Activated CD8-positive, alpha-beta memory T cell treated with anti-CD3 and anti-CD28 coated beads, Interleukin-2, amount 10 ng/mL, durations not matched to agents 7 days and 5 days (primary cell): Measurements from ENCODE around the gene KCNS3. TPM values are rescaled to one million over a fixed set of nuclear protein-coding genes. Genes with fewer than 3 reads are reported as not detected.
A peak's percentile ranks its signal among the peaks of the same experiment; 100 is the strongest.

Experiments used
- ATAC-seq: fragments of 150-1000 bp; cut with Tn5 transposase; one replicate; pipeline ENCODE4 v1.10.0; 2021; ENCODE audit warnings: moderate library complexity
- CTCF ChIA-PET: fragments of 350-600 bp; sonication (Branson Sonifier 250); formaldehyde crosslinking; loops from one replicate; lab custom pipeline; 2021; ENCODE audit warnings: antibody characterized with exemption; lab: Charles Lee
- DNase-seq: peaks from one replicate; pipeline ENCODE4 v3.0.0-alpha.2; 2020
- H3K27ac Mint-ChIP-seq: one replicate; pipeline ENCODE4 v1.8.0; 2021; ENCODE audit warnings: mild to moderate bottlenecking, mixed read lengths
- H3K27me3 Mint-ChIP-seq: one replicate; pipeline ENCODE4 v1.8.0; 2021; ENCODE audit warnings: mixed read lengths
- H3K36me3 Mint-ChIP-seq: one replicate; pipeline ENCODE4 v1.8.0; 2021; ENCODE audit warnings: mild to moderate bottlenecking, mixed read lengths
- H3K4me1 Mint-ChIP-seq: one replicate; pipeline ENCODE4 v1.8.0; 2021; ENCODE audit warnings: mixed read lengths
- H3K4me3 Mint-ChIP-seq: one replicate; pipeline ENCODE4 v1.8.0; 2021; ENCODE audit warnings: mild to moderate bottlenecking, moderate library complexity, mixed read lengths
- H3K9me3 Mint-ChIP-seq: one replicate; pipeline ENCODE4 v1.8.0; 2022; ENCODE audit warnings: low read depth, mixed read lengths
- total RNA-seq, 2 experiments: library from RNA; stranded (reverse); gene quantifications; one replicate each; pipeline ENCODE4 v1.2.3, GENCODE V29; 2021

The KCNS3 gene
- total RNA-seq, 2 experiments from 2014 or later, result not detected

- Mint-ChIP-seq H3K27me3 (peaks cover 20% of the 10 kb centered on the region), H3K36me3 (no peaks in the 10 kb centered on the region), H3K4me1 (no peaks in the 10 kb centered on the region), H3K9me3 (no peaks in the 10 kb centered on the region), H3K27ac (no peak overlapping the region), H3K4me3 (no peak overlapping the region)
- ATAC-seq (no peak), DNase-seq (no peak)
- CTCF ChIA-PET, result interaction anchor here (0.6 kb wide), 1 partner anchor 317 kb away, joined by 3 read pairs; no protein-coding TSS in a partner anchor
These were observed 21.4 kb upstream of the KCNS3 start for GRCh38 chr2:17857021-17857420.

DNA sequence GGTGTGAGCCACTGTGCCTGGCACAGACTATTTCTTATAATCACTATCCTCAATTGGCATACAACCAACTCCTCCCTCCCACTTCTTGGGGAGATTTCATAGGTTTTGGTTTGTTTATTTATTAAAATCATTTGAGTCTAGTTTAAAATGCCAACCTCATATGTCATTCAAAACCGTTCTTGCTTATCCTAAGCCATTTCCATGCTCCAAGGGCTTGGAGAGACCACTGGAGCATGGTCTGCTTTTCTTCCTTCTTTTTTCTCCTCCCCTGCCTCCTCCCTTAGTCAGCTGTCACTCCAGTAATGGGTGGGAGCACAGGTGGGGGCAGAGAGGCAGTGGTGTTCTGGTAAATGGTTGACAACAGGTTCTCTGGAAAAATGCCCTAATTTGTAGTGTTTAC, 20.4 kb upstream of the KCNS3 start:
- Mint-ChIP-seq H3K9me3 (no peaks in the 10 kb centered on the region), H3K4me3 (no peak overlapping the region), H3K27ac (no peak overlapping the region), H3K36me3 (no peaks in the 10 kb centered on the region), H3K27me3 (peaks cover 20% of the 10 kb centered on the region), H3K4me1 (no peaks in the 10 kb centered on the region)
- DNase-seq (no peak), ATAC-seq (no peak)
- CTCF ChIA-PET, result no interaction called here

GRCh38 chr2:17863539-17863938, 14.9 kb upstream of the KCNS3 start:
- Mint-ChIP-seq H3K27ac (no peak overlapping the region), H3K9me3 (no peaks in the 10 kb centered on the region), H3K36me3 (no peaks in the 10 kb centered on the region), H3K4me3 (no peak overlapping the region), H3K27me3 (peaks cover 9% of the 10 kb centered on the region), H3K4me1 (no peaks in the 10 kb centered on the region)
- no peak for ATAC-seq
- DNase-seq, result no peak
- CTCF ChIA-PET, result no interaction called here

GRCh38 chr2:17864676-17865075, 13.8 kb upstream of the KCNS3 start:
- Mint-ChIP-seq H3K27me3 (peaks cover 5% of the 10 kb centered on the region), H3K27ac (no peak overlapping the region), H3K4me1 (no peaks in the 10 kb centered on the region), H3K36me3 (no peaks in the 10 kb centered on the region), H3K4me3 (no peak overlapping the region), H3K9me3 (no peaks in the 10 kb centered on the region)
- DNase-seq (no peak), ATAC-seq (no peak)
- CTCF ChIA-PET, result no interaction called here

DNA sequence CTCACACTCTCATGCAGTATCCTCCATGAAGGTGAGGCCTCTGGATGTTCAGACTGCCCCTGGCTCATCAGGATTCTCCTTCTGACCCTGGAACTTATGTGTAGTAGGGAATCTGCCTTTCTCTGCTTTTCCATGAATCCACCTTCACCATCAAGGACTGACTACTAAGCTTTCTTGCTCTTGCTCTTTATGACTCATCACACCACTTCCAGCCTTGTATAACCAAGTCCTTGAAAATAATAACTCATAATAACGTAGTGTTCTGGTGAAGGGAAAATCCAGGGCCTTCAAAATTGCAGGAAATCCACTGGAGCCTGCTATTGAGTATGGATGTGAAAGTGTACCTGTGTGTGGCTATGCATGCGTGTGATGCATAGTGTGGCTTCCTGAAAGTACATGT, 11.3 kb upstream of the KCNS3 start:
- CTCF ChIA-PET, result no interaction called here
- H3K36me3 Mint-ChIP-seq, result no peaks in the 10 kb centered on the region
- H3K4me3 Mint-ChIP-seq, result no peak overlapping the region
- peaks cover 3% of the 10 kb centered on the region for H3K27me3 Mint-ChIP-seq
- H3K9me3 Mint-ChIP-seq, result no peaks in the 10 kb centered on the region
- ATAC-seq (no peak), DNase-seq (no peak)
- H3K27ac Mint-ChIP-seq, result no peak overlapping the region
- H3K4me1 Mint-ChIP-seq, result no peaks in the 10 kb centered on the region

- no peaks in the 10 kb centered on the region for H3K36me3 Mint-ChIP-seq
- H3K4me3 Mint-ChIP-seq, result no peak overlapping the region
- no peaks in the 10 kb centered on the region for H3K4me1 Mint-ChIP-seq
- no peak overlapping the region for H3K27ac Mint-ChIP-seq
- DNase-seq (no peak), ATAC-seq (no peak)
- H3K9me3 Mint-ChIP-seq, result no peaks in the 10 kb centered on the region
- CTCF ChIA-PET, result no interaction called here
- H3K27me3 Mint-ChIP-seq, result peaks cover 8% of the 10 kb centered on the region
These were observed 9.3 kb upstream of the KCNS3 start for GRCh38 chr2:17869128-17869527.

GRCh38 chr2:17871639-17872038, 6.8 kb upstream of the KCNS3 start:
- ATAC-seq (no peak), DNase-seq (no peak)
- Mint-ChIP-seq H3K36me3 (no peaks in the 10 kb centered on the region), H3K27me3 (peaks cover 23% of the 10 kb centered on the region), H3K9me3 (no peaks in the 10 kb centered on the region), H3K4me3 (no peak overlapping the region), H3K4me1 (no peaks in the 10 kb centered on the region), H3K27ac (no peak overlapping the region)
- CTCF ChIA-PET, result no interaction called here

DNA sequence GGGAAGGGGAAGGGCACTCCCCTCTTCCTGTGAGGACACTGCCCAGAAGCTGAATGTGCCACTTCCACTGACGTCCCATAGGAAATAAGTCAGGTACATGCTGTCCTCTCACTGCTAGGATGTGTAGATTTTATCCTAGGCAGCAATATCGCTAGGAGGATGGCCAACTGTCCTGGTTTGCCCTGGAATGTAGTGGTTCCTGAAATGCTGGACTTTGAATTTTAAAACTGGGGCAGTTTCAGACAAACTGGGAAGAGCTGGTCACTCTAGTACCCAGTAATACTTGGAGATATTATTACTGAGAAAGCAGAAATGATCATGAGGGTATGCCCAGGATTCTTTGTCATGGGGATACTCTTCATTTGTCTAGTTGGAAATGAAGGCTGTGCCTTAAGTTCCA, 5.4 kb upstream of the KCNS3 start:
- Mint-ChIP-seq H3K27ac (no peak overlapping the region), H3K4me3 (no peak overlapping the region), H3K9me3 (no peaks in the 10 kb centered on the region), H3K27me3 (peaks cover 34% of the 10 kb centered on the region), H3K4me1 (peaks cover 6% of the 10 kb centered on the region), H3K36me3 (no peaks in the 10 kb centered on the region)
- DNase-seq (no peak), ATAC-seq (no peak)
- CTCF ChIA-PET, result no interaction called here

DNA sequence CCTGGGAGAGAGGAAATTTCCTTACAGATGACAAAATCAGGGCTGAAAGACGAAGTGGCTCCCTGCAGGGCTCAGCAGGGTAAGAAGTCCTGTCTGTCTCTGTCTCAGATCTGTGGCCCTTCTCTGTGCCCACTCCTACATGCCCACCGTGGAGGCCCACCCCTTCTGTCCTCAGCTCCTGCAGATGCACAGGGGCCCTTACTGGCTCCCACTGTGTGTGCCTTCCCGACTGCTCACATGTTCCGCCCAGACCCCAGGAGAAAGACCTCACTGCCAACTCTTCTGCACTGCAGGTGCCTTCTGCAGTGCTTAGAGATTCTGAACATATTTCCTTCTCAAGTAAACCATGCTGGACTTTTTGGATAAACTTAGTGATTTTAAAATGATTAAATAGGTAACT, 1.9 kb upstream of the KCNS3 start:
- H3K4me1 Mint-ChIP-seq, result peaks cover 14% of the 10 kb centered on the region
- no peak for DNase-seq
- H3K4me3 Mint-ChIP-seq, result no peak overlapping the region
- H3K9me3 Mint-ChIP-seq, result no peaks in the 10 kb centered on the region
- ATAC-seq, result no peak
- no peaks in the 10 kb centered on the region for H3K36me3 Mint-ChIP-seq
- CTCF ChIA-PET, result no interaction called here
- no peak overlapping the region for H3K27ac Mint-ChIP-seq
- peaks cover 60% of the 10 kb centered on the region for H3K27me3 Mint-ChIP-seq

DNA sequence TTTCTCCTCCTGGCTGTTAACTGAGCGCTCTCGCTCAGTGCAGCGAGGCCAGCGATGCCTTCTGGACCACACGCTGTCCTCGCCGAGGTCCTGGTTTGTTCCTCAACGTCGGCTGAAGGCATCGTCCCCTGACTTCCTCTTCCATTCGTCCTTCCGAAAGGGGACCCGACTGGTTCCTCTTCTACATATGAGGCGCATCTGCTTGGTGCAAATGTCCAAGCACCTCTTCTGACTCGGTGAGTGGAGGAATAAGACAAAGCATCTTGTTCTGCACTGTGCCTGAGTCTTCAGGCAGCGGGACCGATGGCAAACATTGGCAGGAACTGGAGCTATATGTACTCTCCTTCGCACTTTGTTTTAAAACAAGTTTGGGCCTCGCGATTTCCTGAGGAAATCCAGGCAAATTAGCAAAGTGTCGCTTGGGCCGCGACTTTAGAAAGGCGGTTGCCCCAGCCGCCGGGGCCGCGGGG, 621 bp upstream of the KCNS3 start:
- ATAC-seq, result no peak
- H3K27me3 Mint-ChIP-seq, result peaks cover 72% of the 10 kb centered on the region
- CTCF ChIA-PET, result no interaction called here
- H3K36me3 Mint-ChIP-seq, result no peaks in the 10 kb centered on the region
- no peaks in the 10 kb centered on the region for H3K9me3 Mint-ChIP-seq
- H3K27ac Mint-ChIP-seq, result no peak overlapping the region
- H3K4me1 Mint-ChIP-seq, result peaks cover 14% of the 10 kb centered on the region
- DNase-seq, result no peak
- peak overlapping the region; percentile 49 for H3K4me3 Mint-ChIP-seq

GRCh38 chr2:17879137-17879912, 858 bp downstream of the KCNS3 start:
- Mint-ChIP-seq H3K9me3 (peaks cover 2% of the 10 kb centered on the region), H3K27ac (no peak overlapping the region), H3K4me1 (peaks cover 14% of the 10 kb centered on the region), H3K36me3 (no peaks in the 10 kb centered on the region), H3K27me3 (peaks cover 66% of the 10 kb centered on the region), H3K4me3 (no peak overlapping the region)
- CTCF ChIA-PET, result no interaction called here
- DNase-seq (no peak), ATAC-seq (peak; percentile 10)

DNA sequence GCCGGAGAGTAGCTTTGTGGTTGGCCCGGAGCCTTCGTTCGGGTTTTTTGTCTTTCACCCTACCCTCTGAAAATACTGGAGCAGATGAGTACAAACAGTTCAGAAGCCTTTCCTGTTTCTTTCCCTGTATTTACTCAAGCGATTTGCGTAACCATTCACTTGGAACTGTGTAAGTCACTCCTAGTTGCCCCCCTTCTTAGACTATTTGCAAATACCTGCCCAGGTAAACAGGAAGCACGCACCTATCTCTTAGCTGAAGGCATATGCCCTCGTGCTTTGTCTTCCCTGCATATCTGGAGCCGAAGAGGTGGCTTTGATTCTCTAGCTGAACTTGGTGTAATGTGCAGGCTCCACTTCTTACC, 1.4 kb downstream of the KCNS3 start:
- Mint-ChIP-seq H3K9me3 (peaks cover 2% of the 10 kb centered on the region), H3K27me3 (peaks cover 66% of the 10 kb centered on the region), H3K4me1 (peaks cover 14% of the 10 kb centered on the region), H3K27ac (no peak overlapping the region), H3K36me3 (no peaks in the 10 kb centered on the region), H3K4me3 (no peak overlapping the region)
- ATAC-seq (no peak), DNase-seq (no peak)
- CTCF ChIA-PET, result no interaction called here

GRCh38 chr2:17892770-17893534, 14.5 kb downstream of the KCNS3 start:
- CTCF ChIA-PET, result no interaction called here
- no peaks in the 10 kb centered on the region for H3K36me3 Mint-ChIP-seq
- peaks cover 3% of the 10 kb centered on the region for H3K9me3 Mint-ChIP-seq
- no peak for DNase-seq
- H3K4me1 Mint-ChIP-seq, result no peaks in the 10 kb centered on the region
- no peak for ATAC-seq
- H3K4me3 Mint-ChIP-seq, result no peak overlapping the region
- no peaks in the 10 kb centered on the region for H3K27me3 Mint-ChIP-seq
- no peak overlapping the region for H3K27ac Mint-ChIP-seq

DNA sequence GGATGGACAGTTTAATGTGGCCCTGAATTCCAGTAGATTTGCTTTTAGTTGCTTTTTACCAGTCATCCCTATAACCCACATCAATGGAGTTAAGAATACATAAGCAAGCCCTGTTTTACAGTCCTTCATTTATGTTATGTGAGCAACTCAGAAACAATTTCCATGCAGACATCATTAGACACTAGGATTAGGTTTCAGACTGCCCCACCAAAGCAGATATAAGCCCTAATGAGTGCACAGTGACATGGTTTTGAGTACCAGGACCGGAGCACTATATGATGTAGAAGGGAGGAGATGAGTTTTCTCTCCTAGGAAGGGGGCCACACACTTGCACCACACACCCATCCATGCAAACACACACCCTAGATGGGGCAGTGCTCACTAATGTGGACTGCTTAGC, 15.5 kb downstream of the KCNS3 start:
- no peak overlapping the region for H3K4me3 Mint-ChIP-seq
- H3K27ac Mint-ChIP-seq, result no peak overlapping the region
- CTCF ChIA-PET, result no interaction called here
- H3K36me3 Mint-ChIP-seq, result no peaks in the 10 kb centered on the region
- ATAC-seq, result no peak
- H3K27me3 Mint-ChIP-seq, result no peaks in the 10 kb centered on the region
- no peaks in the 10 kb centered on the region for H3K4me1 Mint-ChIP-seq
- no peak for DNase-seq
- peaks cover 3% of the 10 kb centered on the region for H3K9me3 Mint-ChIP-seq
